ENCODE measurements around the gene HOXD3.

Gene HOXD3

GRCh38 chr2:176156807-176157498 is at the start of gene HOXD3:
TSS of gene HOXD3 (plus strand) at chr2:176157307. CDS start at chr2:176169115, 11,808 bp downstream.
- DNase-seq (ENCODE audit: low read depth): no peak

- no peak for DNase-seq (ENCODE audit: low read depth)
Observed at GRCh38 chr2:176107731-176108181, 49.4 kb upstream of the HOXD3 start.

- no peak for DNase-seq (ENCODE audit: low read depth)
Observed at GRCh38 chr2:176109192-176109901, 47.8 kb upstream of the HOXD3 start.

GRCh38 chr2:176109946-176110345 is 47.2 kb upstream of the HOXD3 start:
- no peak for DNase-seq (ENCODE audit: low read depth)

GRCh38 chr2:176110415-176111308 is 46.4 kb upstream of the HOXD3 start:
- no peak for DNase-seq (ENCODE audit: low read depth)

GRCh38 chr2:176111309-176111663 is 45.8 kb upstream of the HOXD3 start:
- no peak for DNase-seq (ENCODE audit: low read depth)

GRCh38 chr2:176111846-176112374 is 45.2 kb upstream of the HOXD3 start:
- DNase-seq (ENCODE audit: low read depth): no peak

GRCh38 chr2:176112375-176113302 is 44.5 kb upstream of the HOXD3 start:
- DNase-seq (ENCODE audit: low read depth): no peak

GRCh38 chr2:176114120-176114929 is 42.8 kb upstream of the HOXD3 start:
- no peak for DNase-seq (ENCODE audit: low read depth)

GRCh38 chr2:176114930-176115625 is 42.0 kb upstream of the HOXD3 start:
- no peak for DNase-seq (ENCODE audit: low read depth)

- DNase-seq (ENCODE audit: low read depth): no peak
Observed at GRCh38 chr2:176115883-176116813, 41.0 kb upstream of the HOXD3 start, which contains the start of gene HOXD10. TSS of gene HOXD10 (plus strand) at chr2:176116778. CDS start at chr2:176116834, 56 bp downstream.

GRCh38 chr2:176117162-176117822 is 39.8 kb upstream of the HOXD3 start:
- DNase-seq (ENCODE audit: low read depth): no peak

- no peak for DNase-seq (ENCODE audit: low read depth)
Observed at GRCh38 chr2:176117823-176118371, 39.2 kb upstream of the HOXD3 start.

- DNase-seq (ENCODE audit: low read depth): no peak
Observed at GRCh38 chr2:176118601-176119339, 38.3 kb upstream of the HOXD3 start.

GRCh38 chr2:176120364-176121189 is 36.5 kb upstream of the HOXD3 start:
- no peak for DNase-seq (ENCODE audit: low read depth)

Measured in GM04504 (cell line).